ENCODE results near the gene PNPLA4. TPM values are rescaled to one million over a fixed set of nuclear protein-coding genes. Genes with fewer than 3 reads are reported as not detected.

The PNPLA4 gene
- total RNA-seq, 1 donor from 2014 or later = 40.0 TPM

DNA sequence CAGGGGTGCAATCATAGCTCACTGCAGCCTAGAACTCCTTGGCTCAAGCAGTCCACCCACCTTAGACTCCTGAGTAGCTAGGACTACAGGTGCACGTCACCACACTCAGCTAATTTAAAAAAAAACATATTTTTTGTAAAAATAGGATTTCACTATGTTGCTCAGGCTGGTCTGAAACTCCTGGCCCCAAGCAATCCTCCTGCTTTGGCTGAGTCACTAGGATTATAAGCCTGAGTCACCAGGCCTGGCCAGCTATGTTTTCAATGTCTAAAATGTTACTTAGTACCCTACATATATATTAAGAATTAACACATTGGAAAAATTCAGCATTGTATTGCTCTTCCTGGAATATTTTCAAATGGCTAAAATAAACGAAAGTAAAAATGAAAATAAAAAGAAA is 37.5 kb downstream of the PNPLA4 start:
- H3K4me2 ChIP-seq = no peak overlapping the region
- no peak overlapping the region for H3K27ac Mint-ChIP-seq

DNA sequence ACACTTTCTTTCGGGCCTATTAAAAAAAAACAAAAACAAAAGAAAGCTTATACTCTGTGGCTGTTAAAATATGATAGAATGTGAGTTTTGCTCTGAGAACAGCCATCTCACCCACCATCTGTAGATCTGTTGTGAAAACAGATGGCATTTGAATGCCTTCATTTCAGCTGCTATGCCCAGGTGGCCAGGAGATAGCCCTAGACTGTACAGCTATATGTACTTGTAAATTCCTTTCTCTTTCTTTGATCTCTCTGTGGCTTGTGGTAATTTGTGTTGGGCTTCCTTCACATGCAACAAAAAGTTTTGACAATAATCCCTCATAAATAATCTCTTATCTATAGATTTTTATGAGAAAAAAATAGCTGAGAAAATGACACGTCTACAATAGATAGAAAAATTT is 38.1 kb downstream of the PNPLA4 start:
- Histone ChIP-seq H3K4me3 (no peak overlapping the region), H3K27me3 (no peaks in the 10 kb centered on the region), H3K36me3 (no peaks in the 10 kb centered on the region), H3K4me2 (no peak overlapping the region), H3K9ac (no peak overlapping the region), H3K27ac (no peak overlapping the region), H3K79me2 (ENCODE audit: low read depth) (no peaks in the 10 kb centered on the region), H3K9me3 (ENCODE audit: low read depth) (peaks cover 8% of the 10 kb centered on the region), H4K20me1 (ENCODE audit: low read depth) (no peaks in the 10 kb centered on the region), H2AFZ (replicated peaks) (no peak overlapping the region), H3F3A (ENCODE audit: low read depth) (no peaks in the 10 kb centered on the region), H3K4me1 (no peaks in the 10 kb centered on the region)
- Mint-ChIP-seq H3K4me3 (no peak overlapping the region), H3K36me3 (no peaks in the 10 kb centered on the region), H3K27me3 (ENCODE audit: insufficient read depth, low read depth) (peaks cover 2% of the 10 kb centered on the region), H3K27ac (no peak overlapping the region), H3K9me3 (no peaks in the 10 kb centered on the region), H3K4me1 (peaks cover 3% of the 10 kb centered on the region)
- TF ChIP-seq EZH2 (IDR thresholded peaks at IDR 0.05) = no peak
- no peak for TF ChIP-seq EZH2phosphoT487 (IDR thresholded peaks at IDR 0.05)
- TF ChIP-seq, protein P1, sequence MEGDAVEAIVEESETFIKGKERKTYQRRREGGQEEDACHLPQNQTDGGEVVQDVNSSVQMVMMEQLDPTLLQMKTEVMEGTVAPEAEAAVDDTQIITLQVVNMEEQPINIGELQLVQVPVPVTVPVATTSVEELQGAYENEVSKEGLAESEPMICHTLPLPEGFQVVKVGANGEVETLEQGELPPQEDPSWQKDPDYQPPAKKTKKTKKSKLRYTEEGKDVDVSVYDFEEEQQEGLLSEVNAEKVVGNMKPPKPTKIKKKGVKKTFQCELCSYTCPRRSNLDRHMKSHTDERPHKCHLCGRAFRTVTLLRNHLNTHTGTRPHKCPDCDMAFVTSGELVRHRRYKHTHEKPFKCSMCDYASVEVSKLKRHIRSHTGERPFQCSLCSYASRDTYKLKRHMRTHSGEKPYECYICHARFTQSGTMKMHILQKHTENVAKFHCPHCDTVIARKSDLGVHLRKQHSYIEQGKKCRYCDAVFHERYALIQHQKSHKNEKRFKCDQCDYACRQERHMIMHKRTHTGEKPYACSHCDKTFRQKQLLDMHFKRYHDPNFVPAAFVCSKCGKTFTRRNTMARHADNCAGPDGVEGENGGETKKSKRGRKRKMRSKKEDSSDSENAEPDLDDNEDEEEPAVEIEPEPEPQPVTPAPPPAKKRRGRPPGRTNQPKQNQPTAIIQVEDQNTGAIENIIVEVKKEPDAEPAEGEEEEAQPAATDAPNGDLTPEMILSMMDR (IDR thresholded peaks at IDR 0.05) = no peak
- no peak for DNase-seq (ENCODE audit: low spot score)

More for the DNA sequence above, 37.5 kb downstream of the PNPLA4 start:
- H3K9me3 Mint-ChIP-seq = no peaks in the 10 kb centered on the region
- H2AFZ ChIP-seq (replicated peaks) = no peak overlapping the region
- no peaks in the 10 kb centered on the region for H3K36me3 Mint-ChIP-seq
- no peaks in the 10 kb centered on the region for H3F3A ChIP-seq (ENCODE audit: low read depth)
- no peak for DNase-seq (ENCODE audit: low spot score)
- H3K27me3 Mint-ChIP-seq (ENCODE audit: insufficient read depth, low read depth) = peaks cover 2% of the 10 kb centered on the region
- TF ChIP-seq, protein P1 (IDR thresholded peaks at IDR 0.05) = no peak
- no peak for TF ChIP-seq EZH2phosphoT487 (IDR thresholded peaks at IDR 0.05)
- no peak for TF ChIP-seq EZH2 (IDR thresholded peaks at IDR 0.05)
- peaks cover 8% of the 10 kb centered on the region for H3K9me3 ChIP-seq (ENCODE audit: low read depth)
- H3K27me3 ChIP-seq = no peaks in the 10 kb centered on the region
- no peak overlapping the region for H3K4me3 ChIP-seq
- H3K36me3 ChIP-seq = no peaks in the 10 kb centered on the region
- no peaks in the 10 kb centered on the region for H3K4me1 ChIP-seq
- H3K4me1 Mint-ChIP-seq = peaks cover 3% of the 10 kb centered on the region
- H3K4me3 Mint-ChIP-seq = no peak overlapping the region
- no peak overlapping the region for H3K9ac ChIP-seq
- H3K27ac ChIP-seq = no peak overlapping the region
- no peaks in the 10 kb centered on the region for H3K79me2 ChIP-seq (ENCODE audit: low read depth)
- no peaks in the 10 kb centered on the region for H4K20me1 ChIP-seq (ENCODE audit: low read depth)

DNA sequence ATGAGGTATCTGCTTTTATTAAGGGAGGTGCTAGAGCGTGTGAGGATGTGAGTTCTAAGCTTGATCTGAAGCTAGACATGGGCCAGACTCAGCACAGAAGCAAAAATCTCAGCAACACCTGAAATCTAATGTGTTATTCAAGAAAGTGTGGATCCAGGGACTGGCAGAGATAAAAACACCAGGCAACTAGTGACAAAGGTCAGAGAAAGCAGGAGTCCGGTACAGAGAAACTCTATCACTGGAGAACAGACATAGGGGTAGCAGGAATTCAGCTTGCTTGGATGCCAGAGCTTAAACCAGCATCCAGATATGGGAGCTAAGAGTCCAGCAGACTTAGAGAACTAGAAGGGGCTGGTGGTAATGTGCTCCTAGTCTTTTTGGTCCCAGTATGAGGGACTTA is 50.3 kb downstream of the PNPLA4 start:
- Histone ChIP-seq H3K4me2 (no peak overlapping the region), H3K27me3 (no peaks in the 10 kb centered on the region), H3K27ac (no peak overlapping the region), H3K79me2 (ENCODE audit: low read depth) (no peaks in the 10 kb centered on the region), H3K9ac (no peak overlapping the region), H3K36me3 (no peaks in the 10 kb centered on the region), H3K4me3 (no peak overlapping the region), H3F3A (ENCODE audit: low read depth) (no peaks in the 10 kb centered on the region), H4K20me1 (ENCODE audit: low read depth) (no peaks in the 10 kb centered on the region), H2AFZ (replicated peaks) (no peak overlapping the region), H3K4me1 (no peaks in the 10 kb centered on the region), H3K9me3 (ENCODE audit: low read depth) (peaks cover 6% of the 10 kb centered on the region)
- H3K27ac Mint-ChIP-seq = no peak overlapping the region
- no peaks in the 10 kb centered on the region for H3K9me3 Mint-ChIP-seq
- no peaks in the 10 kb centered on the region for H3K27me3 Mint-ChIP-seq (ENCODE audit: insufficient read depth, low read depth)
- no peaks in the 10 kb centered on the region for H3K36me3 Mint-ChIP-seq
- TF ChIP-seq, protein P1 (IDR thresholded peaks at IDR 0.05) = no peak
- TF ChIP-seq EZH2phosphoT487 (IDR thresholded peaks at IDR 0.05) = no peak
- no peak for TF ChIP-seq EZH2 (IDR thresholded peaks at IDR 0.05)
- H3K4me3 Mint-ChIP-seq = no peak overlapping the region
- no peak for DNase-seq (ENCODE audit: low spot score)
- H3K4me1 Mint-ChIP-seq = no peaks in the 10 kb centered on the region

Data from neural progenitor cell (in vitro differentiated cells).